Adrenal gland (tissue), 12 donors: ENCODE results near the gene C12orf76. TPM values are rescaled to one million over a fixed set of nuclear protein-coding genes. Genes with fewer than 3 reads are reported as not detected.
"Not testable (repeated sequence)": the region's sequence is repeated elsewhere in the genome, so short reads cannot be mapped to it uniquely, and the experiment has no call there.

Experiments
- DNase-seq, 7 donors: peaks; one replicate each; pipeline ENCODE4 v3.0.0-alpha.2; 2019 to 2020
- H3K27ac ChIP-seq, 5 donors: fragments of 200-600 bp; sonication (generic) in 4 of 5; 1 replicate in 3 of 5; 2 replicates in 2 of 5; pipeline versions ENCODE4 v1.5.1 to v1.8.0; 2016 to 2020; ENCODE audit warnings: mild to moderate bottlenecking in 1 of 5
- H3K27me3 ChIP-seq: fragments of 200-600 bp; 2 replicates; pipeline ENCODE4 v1.8.0; 2021
- H3K36me3 ChIP-seq, 2 donors: fragments of 200-600 bp; replicated peaks in 1 of 2; 1 replicate in 1 of 2; 2 replicates in 1 of 2; pipeline versions ENCODE4 v1.5.1 to v1.8.0; 2018 to 2022
- H3K4me1 ChIP-seq, 2 donors: fragments of 200-600 bp; replicated peaks in 1 of 2; 1 replicate in 1 of 2; 2 replicates in 1 of 2; pipeline versions ENCODE4 v1.5.1 to v1.8.0; 2018 to 2021
- H3K4me3 ChIP-seq, 4 donors: fragments of 200-600 bp; sonication (generic) in 3 of 4; one replicate each; pipeline ENCODE4 v1.5.1; 2016 to 2018
- H3K9me3 ChIP-seq, 3 donors: fragments of 200-600 bp; sonication (generic) in 1 of 3; replicated peaks in 1 of 3; 1 replicate in 2 of 3; 2 replicates in 1 of 3; pipeline versions ENCODE4 v1.5.1 to v1.8.0; 2016 to 2021
- CTCF ChIP-seq, 6 experiments: fragments of 450-650 bp in 4 of 6; fragments of 200-600 bp in 2 of 6; sonication (generic) in 1 of 6; IDR thresholded peaks; 1 replicate in 5 of 6; 2 replicates in 1 of 6; pipeline versions ENCODE4 v1.5.1 to v1.8.0; 2016 to 2021; ENCODE audit warnings: antibody characterized with exemption in 6 of 6, mild to moderate bottlenecking in 2 of 6, moderate library complexity in 1 of 6
- POLR2A ChIP-seq, 2 donors: fragments of 450-650 bp; IDR thresholded peaks; one replicate each; pipeline ENCODE4 v1.6.1; 2017; ENCODE audit warnings: antibody characterized with exemption in 2 of 2, mild to moderate bottlenecking in 2 of 2, moderate library complexity in 1 of 2
- WGBS, 4 donors: extraction: QIAGEN DNeasy Blood & Tissue Kit in 2 of 4; methylation state at CpG; one replicate each; pipeline versions ENCODE4 v1.1.5 to v1.1.7; 2013 to 2017; 5-methylcytosine and 5-hydroxymethylcytosine counted together
- intact Hi-C, 2 donors: fragments of 100-400 bp; cut with DNase I; formaldehyde crosslinking; loops; one replicate each; pipeline versions ENCODE4 v1.14.1 to v1.15.0; 2022 to 2023
- polyA plus RNA-seq, 3 donors: library from polyadenylated mRNA; stranded (reverse); fragments of 200-250 nt in 2 of 3; fragments of 350-450 nt in 1 of 3; fragmentation: Illumina TruSeq in 1 of 3; extraction: RNeasy Lipid Tissue Mini Kit (QIAGEN cat#74804) in 1 of 3; gene quantifications; one replicate each; pipeline ENCODE4 v1.2.3, GENCODE V29; 2013 to 2014
- total RNA-seq, 9 donors: library from RNA; depleted of rRNA in 4 of 9; stranded (reverse); fragments of >200 nt in 4 of 9; fragments of 120-200 nt in 1 of 9; fragmentation: NEBNext Ultra II Directional in 1 of 9; extraction: Animal tissue kit (Norgen Biotek cat#: 25700) in 1 of 9; gene quantifications; one replicate each; pipeline versions ENCODE4 v1.1.0 to v1.2.4, GENCODE V29; 2013 to 2023
- donor health status: healthy with polysubstance abuse.
- donor health status: Bipolar disorder and iron deficiency.
- donor health status: DM: yes; HTN: yes; CAD: no.
- donor health status: DM: no; HTN: no; CAD: no.
- donor health status: DM: no; HTN: no; CAD: no.
- donor health status: DM: yes; HTN: yes; CAD: no.

Gene C12orf76
- total and polyA plus RNA-seq, 12 donors = 7.1 to 35.1 (median 14.4) TPM

- no peaks in the 10 kb centered on the region for H3K36me3 ChIP-seq
- H3K4me3 ChIP-seq = no peak overlapping the region
- intact Hi-C loops = no loop called here
- no peak for DNase-seq
- H3K4me1 ChIP-seq = no peaks in the 10 kb centered on the region
- no peak overlapping the region for H3K27ac ChIP-seq
- WGBS, 4 donors = 92 to 98% (median 96%) methylated on average over 2 of the region's 2 CpGs
- no peak for TF ChIP-seq CTCF (IDR thresholded peaks at IDR 0.05)
- TF ChIP-seq POLR2A (IDR thresholded peaks at IDR 0.05) = no peak
- H3K9me3 ChIP-seq = no peaks in the 10 kb centered on the region
- no peaks in the 10 kb centered on the region for H3K27me3 ChIP-seq
Measured at GRCh38 chr12:110068654-110069053, 20.3 kb upstream of the C12orf76 start.

GRCh38 chr12:110068115-110068514, 19.8 kb upstream of the C12orf76 start:
- H3K4me3 ChIP-seq, intact Hi-C loops, H3K27me3 ChIP-seq, H3K4me1 ChIP-seq, H3K36me3 ChIP-seq, H3K9me3 ChIP-seq, H3K27ac ChIP-seq, DNase-seq: not testable (repeated sequence)
- 77 to 89% (median 85%) methylated on average over 9 of the region's 9 CpGs for WGBS, 4 donors

- no peaks in the 10 kb centered on the region for H3K36me3 ChIP-seq
- no peak overlapping the region for H3K4me3 ChIP-seq
- intact Hi-C loops = no loop called here
- WGBS, 4 donors = 89 to 92% (median 90%) methylated on average over 7 of the region's 7 CpGs
- no peaks in the 10 kb centered on the region for H3K4me1 ChIP-seq
- H3K27me3 ChIP-seq = no peaks in the 10 kb centered on the region
- no peak for DNase-seq
- no peaks in the 10 kb centered on the region for H3K9me3 ChIP-seq
- H3K27ac ChIP-seq = no peak overlapping the region
- TF ChIP-seq POLR2A (IDR thresholded peaks at IDR 0.05) = no peak
- TF ChIP-seq CTCF (IDR thresholded peaks at IDR 0.05) = no peak
Measured at GRCh38 chr12:110067531-110067930, 19.2 kb upstream of the C12orf76 start.

- no peak for DNase-seq
- H3K9me3 ChIP-seq = no peaks in the 10 kb centered on the region
- TF ChIP-seq POLR2A (IDR thresholded peaks at IDR 0.05) = no peak
- TF ChIP-seq CTCF (IDR thresholded peaks at IDR 0.05) = no peak
- no peak overlapping the region for H3K27ac ChIP-seq
- no peaks in the 10 kb centered on the region for H3K36me3 ChIP-seq
- intact Hi-C loops = no loop called here
- 74 to 83% (median 77%) methylated on average over 2 of the region's 2 CpGs for WGBS, 4 donors
- no peaks in the 10 kb centered on the region for H3K4me1 ChIP-seq
- H3K4me3 ChIP-seq = no peak overlapping the region
- no peaks in the 10 kb centered on the region for H3K27me3 ChIP-seq
Measured at GRCh38 chr12:110065540-110065939, 17.2 kb upstream of the C12orf76 start.

GRCh38 chr12:110062241-110062640, 13.9 kb upstream of the C12orf76 start:
- 94 to 98% (median 96%) methylated on average over 2 of the region's 2 CpGs for WGBS, 4 donors
- DNase-seq = no peak
- H3K36me3 ChIP-seq = no peaks in the 10 kb centered on the region
- no peaks in the 10 kb centered on the region for H3K27me3 ChIP-seq
- TF ChIP-seq POLR2A (IDR thresholded peaks at IDR 0.05) (no peak), CTCF (IDR thresholded peaks at IDR 0.05) (no peak)
- no peaks in the 10 kb centered on the region for H3K9me3 ChIP-seq
- H3K27ac ChIP-seq = no peak overlapping the region
- no peak overlapping the region for H3K4me3 ChIP-seq
- H3K4me1 ChIP-seq = no peaks in the 10 kb centered on the region
- intact Hi-C loops = no loop called here
